Sigmoid colon (tissue), 7 donors: ENCODE data around the gene ACBD6. TPM values are rescaled to one million over a fixed set of nuclear protein-coding genes. Genes with fewer than 3 reads are reported as not detected.

ENCODE experiments used
- DNase-seq: peaks from one replicate; pipeline ENCODE4 v3.0.0-alpha.2; 2019
- H3K27ac ChIP-seq, 4 donors: fragments of 200-600 bp; sonication (generic); one replicate each; pipeline ENCODE4 v1.5.1; 2016 to 2019; ENCODE audit warnings: mild to moderate bottlenecking in 1 of 4
- H3K27me3 ChIP-seq, 3 donors: fragments of 200-600 bp; sonication (generic); one replicate each; pipeline ENCODE4 v1.5.1; 2019; ENCODE audit warnings: mild to moderate bottlenecking in 1 of 3
- H3K36me3 ChIP-seq, 4 donors: fragments of 200-600 bp; sonication (generic); one replicate each; pipeline ENCODE4 v1.5.1; 2016 to 2019
- H3K4me1 ChIP-seq, 4 donors: fragments of 200-600 bp; sonication (generic); one replicate each; pipeline ENCODE4 v1.5.1; 2017 to 2019
- H3K4me3 ChIP-seq, 4 donors: fragments of 200-600 bp; sonication (generic); one replicate each; pipeline ENCODE4 v1.5.1; 2017 to 2019; ENCODE audit warnings: mild to moderate bottlenecking in 2 of 4, moderate library complexity in 1 of 4
- H3K9me3 ChIP-seq, 4 donors: fragments of 200-600 bp in 3 of 4; sonication (generic) in 3 of 4; one replicate each; pipeline versions ENCODE4 v1.5.1 to v1.6.1; 2013 to 2019
- EP300 ChIP-seq, 4 donors: sonication (generic); formaldehyde crosslinking; IDR thresholded peaks; one replicate each; pipeline ENCODE4 v1.6.1; 2017; ENCODE audit warnings: antibody characterized with exemption in 4 of 4
- POLR2A ChIP-seq, 2 donors: fragments of 450-650 bp; IDR thresholded peaks; one replicate each; pipeline ENCODE4 v1.6.1; 2016; ENCODE audit warnings: antibody characterized with exemption in 2 of 2, mild to moderate bottlenecking in 2 of 2, moderate library complexity in 2 of 2
- POLR2AphosphoS5 ChIP-seq, 4 donors: sonication (generic); formaldehyde crosslinking; IDR thresholded peaks; one replicate each; pipeline ENCODE4 v1.6.1; 2017; ENCODE audit warnings: antibody characterized with exemption in 4 of 4
- WGBS, 2 donors: extraction: QIAGEN DNeasy Blood & Tissue Kit; methylation state at CpG; one replicate each; pipeline ENCODE4 v1.1.7; 2013; 5-methylcytosine and 5-hydroxymethylcytosine counted together
- intact Hi-C: fragments of 100-400 bp; cut with DNase I; formaldehyde crosslinking; loops from one replicate; pipeline ENCODE4 v1.15.1; 2023
- polyA plus RNA-seq, 3 donors: library from polyadenylated mRNA; stranded (reverse); fragments of 200-250 nt; gene quantifications; one replicate each; pipeline ENCODE4 v1.2.3, GENCODE V29; 2013
- total RNA-seq, 4 donors: library from RNA; depleted of rRNA; stranded (reverse); fragments of >200 nt; gene quantifications; one replicate each; pipeline ENCODE4 v1.1.0, GENCODE V29; 2016
- TF ChIP-seq, protein P1 (sequence below), 4 experiments: fragments of 450-650 bp in 3 of 4; fragments of 200-600 bp in 1 of 4; IDR thresholded peaks; one replicate each; pipeline ENCODE4 v1.5.1; 2016 to 2019; ENCODE audit warnings: antibody characterized with exemption in 4 of 4, mild to moderate bottlenecking in 3 of 4, moderate library complexity in 2 of 4
- donor health status: healthy with polysubstance abuse.
- donor health status: Bipolar disorder and iron deficiency.
- donor health status: healthy.

The ACBD6 gene
- total and polyA plus RNA-seq, 7 donors: 11.4 to 40.8 (median 35.5) TPM

DNA sequence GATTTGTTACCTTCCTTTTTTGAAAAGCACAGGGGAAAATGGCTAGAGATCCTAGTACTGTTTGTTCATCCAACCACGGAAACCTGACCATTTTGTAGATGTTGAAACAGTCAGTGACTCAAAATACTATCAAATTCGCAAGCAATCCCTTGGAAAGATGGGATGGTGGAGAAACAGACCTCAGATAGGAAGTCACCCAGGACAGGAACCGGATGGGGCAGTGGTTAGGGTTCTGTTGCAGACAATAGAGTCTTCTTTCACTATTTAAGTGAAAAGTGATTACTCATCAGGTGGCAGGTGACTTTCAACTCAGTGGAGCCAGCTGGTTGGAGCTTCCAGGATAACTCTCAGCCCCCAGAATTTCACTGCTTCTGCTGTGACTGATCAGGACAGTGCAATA lies 255.3 kb downstream of the ACBD6 start:
- peak; percentile 22 for DNase-seq
- H3K27ac ChIP-seq: no peak overlapping the region
- H3K4me1 ChIP-seq: no peaks in the 10 kb centered on the region
- no peaks in the 10 kb centered on the region for H3K36me3 ChIP-seq
- H3K27me3 ChIP-seq: peaks cover 0 to 34% (median 12%) of the 10 kb centered on the region in 3 donors
- H3K4me3 ChIP-seq: no peak overlapping the region
- WGBS, 2 donors: 82 to 84% methylated on average over 3 of the region's 3 CpGs
- no peaks in the 10 kb centered on the region for H3K9me3 ChIP-seq
- intact Hi-C loops: no loop called here
- no peak for TF ChIP-seq EP300 (IDR thresholded peaks at IDR 0.05)
- TF ChIP-seq POLR2AphosphoS5 (IDR thresholded peaks at IDR 0.05): no peak
- TF ChIP-seq, protein P1, sequence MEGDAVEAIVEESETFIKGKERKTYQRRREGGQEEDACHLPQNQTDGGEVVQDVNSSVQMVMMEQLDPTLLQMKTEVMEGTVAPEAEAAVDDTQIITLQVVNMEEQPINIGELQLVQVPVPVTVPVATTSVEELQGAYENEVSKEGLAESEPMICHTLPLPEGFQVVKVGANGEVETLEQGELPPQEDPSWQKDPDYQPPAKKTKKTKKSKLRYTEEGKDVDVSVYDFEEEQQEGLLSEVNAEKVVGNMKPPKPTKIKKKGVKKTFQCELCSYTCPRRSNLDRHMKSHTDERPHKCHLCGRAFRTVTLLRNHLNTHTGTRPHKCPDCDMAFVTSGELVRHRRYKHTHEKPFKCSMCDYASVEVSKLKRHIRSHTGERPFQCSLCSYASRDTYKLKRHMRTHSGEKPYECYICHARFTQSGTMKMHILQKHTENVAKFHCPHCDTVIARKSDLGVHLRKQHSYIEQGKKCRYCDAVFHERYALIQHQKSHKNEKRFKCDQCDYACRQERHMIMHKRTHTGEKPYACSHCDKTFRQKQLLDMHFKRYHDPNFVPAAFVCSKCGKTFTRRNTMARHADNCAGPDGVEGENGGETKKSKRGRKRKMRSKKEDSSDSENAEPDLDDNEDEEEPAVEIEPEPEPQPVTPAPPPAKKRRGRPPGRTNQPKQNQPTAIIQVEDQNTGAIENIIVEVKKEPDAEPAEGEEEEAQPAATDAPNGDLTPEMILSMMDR (IDR thresholded peaks at IDR 0.05): no peak
- TF ChIP-seq POLR2A (IDR thresholded peaks at IDR 0.05): no peak

DNA sequence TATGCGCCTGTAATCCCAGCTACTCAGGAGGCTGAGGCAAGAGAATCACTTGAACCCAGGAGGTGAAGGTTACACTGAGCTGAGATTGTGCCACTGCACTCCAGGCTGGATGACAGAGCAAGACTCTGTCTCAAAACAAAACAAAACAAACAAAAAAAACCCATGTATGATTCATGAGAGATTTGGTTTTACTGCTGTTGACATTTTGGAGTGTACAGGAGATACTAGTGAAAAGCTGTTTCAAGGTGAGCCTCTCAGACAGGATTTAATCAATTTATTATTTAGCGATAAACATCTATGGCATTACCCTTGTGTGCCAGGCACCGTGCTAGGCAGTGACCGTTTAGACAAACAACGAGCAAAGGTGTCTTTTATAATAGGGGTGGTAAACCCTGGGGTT lies 255.8 kb downstream of the ACBD6 start:
- no peak overlapping the region for H3K27ac ChIP-seq
- intact Hi-C loops: no loop called here
- H3K36me3 ChIP-seq: no peaks in the 10 kb centered on the region
- 50 to 81% methylated on average over 5 of the region's 5 CpGs for WGBS, 2 donors
- TF ChIP-seq POLR2A (IDR thresholded peaks at IDR 0.05): no peak
- TF ChIP-seq EP300 (IDR thresholded peaks at IDR 0.05): no peak
- TF ChIP-seq, protein P1 (IDR thresholded peaks at IDR 0.05): no peak
- no peak for TF ChIP-seq POLR2AphosphoS5 (IDR thresholded peaks at IDR 0.05)
- DNase-seq: no peak
- H3K9me3 ChIP-seq: no peaks in the 10 kb centered on the region
- H3K4me1 ChIP-seq: no peaks in the 10 kb centered on the region
- no peak overlapping the region for H3K4me3 ChIP-seq
- peaks cover 0 to 37% (median 14%) of the 10 kb centered on the region in 3 donors for H3K27me3 ChIP-seq

DNA sequence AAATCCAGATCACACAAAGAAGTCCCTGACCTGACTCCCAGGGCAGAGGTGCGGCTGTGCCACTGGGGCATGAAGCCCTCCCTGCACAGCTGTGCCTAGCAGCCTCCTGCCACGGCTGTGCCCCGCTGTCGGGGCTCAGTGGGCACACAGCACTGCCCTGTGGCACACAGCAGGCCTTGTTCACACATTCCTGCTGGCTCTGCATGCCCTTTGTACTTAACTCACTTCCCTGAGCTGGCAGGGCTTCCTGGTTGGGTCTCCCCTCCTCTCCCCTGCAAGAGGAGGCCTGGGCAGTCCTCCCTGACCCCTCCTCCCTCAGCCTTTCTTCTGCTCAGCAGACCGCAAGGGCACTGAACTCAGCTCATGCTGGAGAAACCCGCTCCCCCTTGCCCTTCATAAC lies 257.5 kb downstream of the ACBD6 start:
- 32 to 68% methylated on average over 6 of the region's 6 CpGs for WGBS, 2 donors
- Histone ChIP-seq H3K27me3 (peaks cover 12 to 45% (median 28%) of the 10 kb centered on the region in 3 donors), H3K36me3 (no peaks in the 10 kb centered on the region), H3K4me1 (no peaks in the 10 kb centered on the region), H3K9me3 (no peaks in the 10 kb centered on the region), H3K4me3 (no peak overlapping the region), H3K27ac (no peak overlapping the region)
- intact Hi-C loops: no loop called here
- peak; percentile 17 for DNase-seq
- TF ChIP-seq, protein P1 (IDR thresholded peaks at IDR 0.05): no peak
- TF ChIP-seq POLR2A (IDR thresholded peaks at IDR 0.05): no peak
- no peak for TF ChIP-seq EP300 (IDR thresholded peaks at IDR 0.05)

DNA sequence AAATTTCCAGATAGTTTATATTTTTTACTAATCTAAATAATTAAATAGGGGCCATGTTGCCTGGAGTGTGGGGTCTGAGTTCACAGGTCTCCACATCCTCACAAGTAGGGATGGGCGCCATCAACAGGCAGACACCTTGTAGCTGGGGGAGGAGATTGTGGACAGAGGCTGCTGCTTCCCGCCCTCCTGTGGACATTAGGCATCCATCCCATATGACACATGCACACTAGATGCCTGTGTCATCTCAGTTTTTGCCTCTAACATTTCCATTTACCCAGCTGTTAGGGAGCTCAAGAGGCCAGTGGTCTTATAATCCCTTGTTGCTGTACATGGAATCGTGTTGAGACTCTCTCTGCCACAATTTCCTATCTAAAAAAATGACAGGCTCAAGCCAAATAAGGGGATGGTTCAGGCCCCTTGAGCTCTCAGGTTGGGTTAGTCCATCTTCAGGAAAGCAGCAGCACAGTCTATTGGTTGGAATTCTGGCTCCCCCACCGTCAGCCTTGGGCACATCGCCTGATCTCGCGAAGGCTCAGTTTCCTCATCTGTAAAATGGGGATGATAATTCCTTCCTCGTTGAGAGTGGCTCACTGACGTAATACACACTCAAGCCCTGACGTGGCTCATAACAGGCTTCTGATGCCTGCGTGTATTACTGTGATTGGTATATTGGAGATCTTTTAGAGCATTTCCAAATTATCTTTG lies 258.7 kb downstream of the ACBD6 start:
- Histone ChIP-seq H3K4me1 (no peaks in the 10 kb centered on the region), H3K9me3 (no peaks in the 10 kb centered on the region), H3K27me3 (peaks cover 24 to 56% (median 40%) of the 10 kb centered on the region in 3 donors), H3K36me3 (no peaks in the 10 kb centered on the region), H3K27ac (no peak overlapping the region), H3K4me3 (no peak overlapping the region)
- TF ChIP-seq, protein P1 (IDR thresholded peaks at IDR 0.05): no peak
- TF ChIP-seq EP300 (IDR thresholded peaks at IDR 0.05) (no peak), POLR2AphosphoS5 (IDR thresholded peaks at IDR 0.05) (no peak), POLR2A (IDR thresholded peaks at IDR 0.05) (no peak)
- WGBS, 2 donors: 91 to 92% methylated on average over 11 of the region's 11 CpGs
- intact Hi-C loops: no loop called here
- DNase-seq: peak; percentile 36
